ENCODE results near the gene COL4A6. TPM values are rescaled to one million over a fixed set of nuclear protein-coding genes. Genes with fewer than 3 reads are reported as not detected.

Gene COL4A6
- total and polyA plus RNA-seq, 2 of the 8 experiments (the other 6 are each of a cell fraction or from before 2014, with no cell fraction given): 5.9 to 11.8 TPM

GRCh38 chrX:108353452-108353851 is 84.8 kb downstream of the COL4A6 start (continued):
- TF ChIP-seq CHD7 (IDR thresholded peaks at IDR 0.05; ENCODE audit: insufficient replicate concordance, low read length): no peak
- no peak for TF ChIP-seq CBX5 (IDR thresholded peaks at IDR 0.05; ENCODE audit: low read depth, low read length)

Data from H1 (cell line).